Peyer's patch (tissue), 4 donors: ENCODE measurements around the gene CD74. TPM values are rescaled to one million over a fixed set of nuclear protein-coding genes. Genes with fewer than 3 reads are reported as not detected.

Experiments
- DNase-seq, 3 donors: peaks; one replicate each; pipeline ENCODE4 v3.0.0-alpha.2; 2017 to 2019
- H3K27ac ChIP-seq, 4 donors: fragments of 200-600 bp; sonication (generic); one replicate each; pipeline ENCODE4 v1.5.1; 2016 to 2019
- H3K27me3 ChIP-seq, 2 donors: fragments of 200-600 bp; sonication (generic); one replicate each; pipeline ENCODE4 v1.5.1; 2019
- H3K36me3 ChIP-seq, 3 donors: fragments of 200-600 bp; sonication (generic); one replicate each; pipeline ENCODE4 v1.5.1; 2016 to 2019
- H3K4me1 ChIP-seq, 4 donors: fragments of 200-600 bp; sonication (generic); one replicate each; pipeline ENCODE4 v1.5.1; 2016 to 2019
- H3K4me3 ChIP-seq, 4 donors: fragments of 200-600 bp; sonication (generic); 1 replicate in 3 of 4; 2 replicates in 1 of 4; pipeline ENCODE4 v1.5.1; 2016 to 2019; ENCODE audit warnings: mild to moderate bottlenecking in 1 of 4
- H3K9me3 ChIP-seq, 4 donors: fragments of 200-600 bp; sonication (generic); one replicate each; pipeline ENCODE4 v1.5.1; 2016 to 2019; ENCODE audit warnings: mild to moderate bottlenecking in 1 of 4
- CTCF ChIP-seq, 6 experiments: fragments of 450-650 bp in 4 of 6; fragments of 200-600 bp in 2 of 6; sonication (generic) in 1 of 6; IDR thresholded peaks; one replicate each; pipeline ENCODE4 v1.5.1; 2017 to 2019; ENCODE audit warnings: antibody characterized with exemption in 6 of 6, mild to moderate bottlenecking in 3 of 6, moderate library complexity in 1 of 6
- POLR2A ChIP-seq, 2 donors: fragments of 450-650 bp; IDR thresholded peaks; one replicate each; pipeline ENCODE4 v1.5.1; 2017; ENCODE audit warnings: antibody characterized with exemption in 2 of 2, mild to moderate bottlenecking in 2 of 2, moderate library complexity in 2 of 2
- total RNA-seq, 4 donors: library from RNA; depleted of rRNA; stranded (reverse); fragments of >200 nt; gene quantifications; one replicate each; pipeline ENCODE4 v1.1.0, GENCODE V29; 2016

The CD74 gene
- total RNA-seq, 4 donors from 2014 or later: 759 to 2,006 (median 1,183) TPM

- H3K9me3 ChIP-seq: no peaks in the 10 kb centered on the region
- peaks cover 0 to 85% (median 0%) of the 10 kb centered on the region in 3 donors for H3K36me3 ChIP-seq
- no peaks in the 10 kb centered on the region for H3K27me3 ChIP-seq
- TF ChIP-seq POLR2A (IDR thresholded peaks at IDR 0.05) (no peak), CTCF (IDR thresholded peaks at IDR 0.05) (no peak)
- no peak for DNase-seq
- H3K27ac ChIP-seq: no peak overlapping the region
- no peaks in the 10 kb centered on the region for H3K4me1 ChIP-seq
- no peak overlapping the region for H3K4me3 ChIP-seq
Measured at GRCh38 chr5:150389531-150390266, 23.0 kb downstream of the CD74 start.

GRCh38 chr5:150386024-150386855 is 26.5 kb downstream of the CD74 start:
- no peak overlapping the region for H3K27ac ChIP-seq
- H3K27me3 ChIP-seq: no peaks in the 10 kb centered on the region
- no peak for DNase-seq
- H3K9me3 ChIP-seq: no peaks in the 10 kb centered on the region
- H3K36me3 ChIP-seq: peaks cover 0 to 87% (median 0%) of the 10 kb centered on the region in 3 donors
- no peak for TF ChIP-seq POLR2A (IDR thresholded peaks at IDR 0.05)
- TF ChIP-seq CTCF (IDR thresholded peaks at IDR 0.05): no peak
- no peaks in the 10 kb centered on the region for H3K4me1 ChIP-seq
- H3K4me3 ChIP-seq: no peak overlapping the region

- no peak for DNase-seq
- Histone ChIP-seq H3K4me3 (no peak overlapping the region), H3K36me3 (peaks cover 0 to 89% (median 0%) of the 10 kb centered on the region in 3 donors), H3K9me3 (no peaks in the 10 kb centered on the region), H3K27ac (no peak overlapping the region), H3K27me3 (no peaks in the 10 kb centered on the region), H3K4me1 (no peaks in the 10 kb centered on the region)
- TF ChIP-seq POLR2A (IDR thresholded peaks at IDR 0.05): no peak
- TF ChIP-seq CTCF (IDR thresholded peaks at IDR 0.05): no peak
Measured at GRCh38 chr5:150384701-150385100, 28.0 kb downstream of the CD74 start.

GRCh38 chr5:150377964-150378694 is 34.6 kb downstream of the CD74 start:
- Histone ChIP-seq H3K9me3 (no peaks in the 10 kb centered on the region), H3K27ac (no peak overlapping the region), H3K36me3 (peaks cover 0 to 99% (median 0%) of the 10 kb centered on the region in 3 donors), H3K4me3 (no peak overlapping the region), H3K27me3 (no peaks in the 10 kb centered on the region), H3K4me1 (no peaks in the 10 kb centered on the region)
- no peak for DNase-seq
- TF ChIP-seq CTCF (IDR thresholded peaks at IDR 0.05) (no peak), POLR2A (IDR thresholded peaks at IDR 0.05) (no peak)
